Ovary (tissue), 3 donors: ENCODE data around the gene CLBA1.

Experiments
- EP300 ChIP-seq: sonication (generic); formaldehyde crosslinking; IDR thresholded peaks from one replicate; pipeline ENCODE4 v1.6.1; 2017; ENCODE audit warnings: antibody characterized with exemption
- TF ChIP-seq, protein P1 (sequence below), 3 donors: fragments of 450-650 bp in 2 of 3; fragments of 200-600 bp in 1 of 3; IDR thresholded peaks; one replicate each; pipeline versions ENCODE4 v1.5.1 to v1.8.0; 2016 to 2022; ENCODE audit warnings: antibody characterized with exemption in 3 of 3, mild to moderate bottlenecking in 1 of 3
- donor health status: DM: no; HTN: no; CAD: no.

DNA sequence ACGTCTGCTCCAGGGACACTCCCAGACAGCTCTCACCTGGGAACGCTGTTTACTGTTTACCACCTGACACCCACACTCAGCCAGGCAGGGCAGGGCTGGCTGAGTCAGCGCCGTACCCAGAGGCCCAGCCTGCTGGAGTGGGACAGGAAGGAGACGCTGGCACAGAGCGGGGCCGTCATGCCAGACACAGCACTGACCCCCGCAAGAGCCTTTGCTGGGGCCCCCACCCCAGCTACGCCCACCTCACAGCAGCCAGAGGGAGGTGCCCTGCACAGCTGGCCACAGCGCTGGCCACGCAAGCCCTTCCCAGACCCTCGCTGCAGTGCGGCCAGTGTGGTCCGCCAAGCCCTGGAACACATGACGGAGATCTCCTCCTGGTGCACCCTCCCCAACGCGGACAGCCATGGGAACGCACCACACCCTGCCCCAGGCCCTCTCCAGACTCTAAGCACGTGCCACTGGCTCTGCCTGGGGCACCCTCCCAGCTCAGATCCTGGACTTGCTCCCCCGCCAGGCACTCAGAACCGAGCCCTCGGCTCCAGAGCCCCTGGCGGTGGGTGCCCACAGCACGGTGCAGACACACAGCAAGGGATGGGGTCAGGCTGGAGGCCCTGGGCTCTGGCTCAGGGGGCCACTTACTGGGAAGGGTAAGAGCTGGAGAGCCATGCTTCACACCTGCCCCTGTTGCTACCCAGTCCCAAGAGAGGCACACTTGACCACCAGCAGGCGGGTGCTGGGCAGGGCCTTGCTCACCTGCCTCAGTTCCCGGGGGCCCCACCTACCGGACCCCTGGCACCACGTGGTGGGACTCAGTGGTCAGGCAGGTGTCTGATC, 13.1 kb upstream of the CLBA1 start:
- no peak for TF ChIP-seq EP300
- TF ChIP-seq, protein P1, sequence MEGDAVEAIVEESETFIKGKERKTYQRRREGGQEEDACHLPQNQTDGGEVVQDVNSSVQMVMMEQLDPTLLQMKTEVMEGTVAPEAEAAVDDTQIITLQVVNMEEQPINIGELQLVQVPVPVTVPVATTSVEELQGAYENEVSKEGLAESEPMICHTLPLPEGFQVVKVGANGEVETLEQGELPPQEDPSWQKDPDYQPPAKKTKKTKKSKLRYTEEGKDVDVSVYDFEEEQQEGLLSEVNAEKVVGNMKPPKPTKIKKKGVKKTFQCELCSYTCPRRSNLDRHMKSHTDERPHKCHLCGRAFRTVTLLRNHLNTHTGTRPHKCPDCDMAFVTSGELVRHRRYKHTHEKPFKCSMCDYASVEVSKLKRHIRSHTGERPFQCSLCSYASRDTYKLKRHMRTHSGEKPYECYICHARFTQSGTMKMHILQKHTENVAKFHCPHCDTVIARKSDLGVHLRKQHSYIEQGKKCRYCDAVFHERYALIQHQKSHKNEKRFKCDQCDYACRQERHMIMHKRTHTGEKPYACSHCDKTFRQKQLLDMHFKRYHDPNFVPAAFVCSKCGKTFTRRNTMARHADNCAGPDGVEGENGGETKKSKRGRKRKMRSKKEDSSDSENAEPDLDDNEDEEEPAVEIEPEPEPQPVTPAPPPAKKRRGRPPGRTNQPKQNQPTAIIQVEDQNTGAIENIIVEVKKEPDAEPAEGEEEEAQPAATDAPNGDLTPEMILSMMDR (IDR thresholded peaks at IDR 0.05) = no peak
